ENCODE results near the gene IL36RN.

DNA sequence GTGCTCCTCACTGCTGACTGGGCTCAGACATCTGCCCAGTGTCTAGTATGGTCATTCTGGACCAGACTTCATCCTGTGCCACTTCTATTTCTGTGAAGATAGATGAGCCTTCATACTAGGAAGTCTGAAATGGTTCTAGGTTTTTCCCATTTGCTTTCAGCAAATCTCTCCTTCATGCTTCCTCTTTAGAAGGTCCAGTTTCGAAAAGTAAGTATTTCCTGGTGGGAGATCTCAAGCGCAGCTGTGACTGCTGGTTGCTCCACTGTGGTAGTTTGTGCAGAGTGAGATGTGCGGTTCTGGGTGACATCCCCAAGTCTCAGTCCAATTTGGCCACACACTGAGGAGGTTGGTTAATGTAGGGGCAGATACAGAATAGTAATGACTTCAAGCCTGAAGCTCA is 20.7 kb upstream of the IL36RN start:
- TF ChIP-seq, protein P1, sequence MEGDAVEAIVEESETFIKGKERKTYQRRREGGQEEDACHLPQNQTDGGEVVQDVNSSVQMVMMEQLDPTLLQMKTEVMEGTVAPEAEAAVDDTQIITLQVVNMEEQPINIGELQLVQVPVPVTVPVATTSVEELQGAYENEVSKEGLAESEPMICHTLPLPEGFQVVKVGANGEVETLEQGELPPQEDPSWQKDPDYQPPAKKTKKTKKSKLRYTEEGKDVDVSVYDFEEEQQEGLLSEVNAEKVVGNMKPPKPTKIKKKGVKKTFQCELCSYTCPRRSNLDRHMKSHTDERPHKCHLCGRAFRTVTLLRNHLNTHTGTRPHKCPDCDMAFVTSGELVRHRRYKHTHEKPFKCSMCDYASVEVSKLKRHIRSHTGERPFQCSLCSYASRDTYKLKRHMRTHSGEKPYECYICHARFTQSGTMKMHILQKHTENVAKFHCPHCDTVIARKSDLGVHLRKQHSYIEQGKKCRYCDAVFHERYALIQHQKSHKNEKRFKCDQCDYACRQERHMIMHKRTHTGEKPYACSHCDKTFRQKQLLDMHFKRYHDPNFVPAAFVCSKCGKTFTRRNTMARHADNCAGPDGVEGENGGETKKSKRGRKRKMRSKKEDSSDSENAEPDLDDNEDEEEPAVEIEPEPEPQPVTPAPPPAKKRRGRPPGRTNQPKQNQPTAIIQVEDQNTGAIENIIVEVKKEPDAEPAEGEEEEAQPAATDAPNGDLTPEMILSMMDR (IDR thresholded peaks at IDR 0.05): no peak
- TF ChIP-seq POLR2A (IDR thresholded peaks at IDR 0.05): no peak

Data from thyroid gland (tissue), 4 donors.